HL-60/S4 treated with phorbol 12-myristate 13-acetate at 8.2 ng/mL for 4 days and 3 days (cell line): ENCODE measurements around the gene TBC1D2B.

Experiments used
- in situ Hi-C: fragments of 300-500 bp; cut with MboI; formaldehyde crosslinking; loops from 2 replicates; pipeline ENCODE4 v1.15.0; 2022; ENCODE audit warnings: low sequenced_read_pairs

Gene TBC1D2B

DNA sequence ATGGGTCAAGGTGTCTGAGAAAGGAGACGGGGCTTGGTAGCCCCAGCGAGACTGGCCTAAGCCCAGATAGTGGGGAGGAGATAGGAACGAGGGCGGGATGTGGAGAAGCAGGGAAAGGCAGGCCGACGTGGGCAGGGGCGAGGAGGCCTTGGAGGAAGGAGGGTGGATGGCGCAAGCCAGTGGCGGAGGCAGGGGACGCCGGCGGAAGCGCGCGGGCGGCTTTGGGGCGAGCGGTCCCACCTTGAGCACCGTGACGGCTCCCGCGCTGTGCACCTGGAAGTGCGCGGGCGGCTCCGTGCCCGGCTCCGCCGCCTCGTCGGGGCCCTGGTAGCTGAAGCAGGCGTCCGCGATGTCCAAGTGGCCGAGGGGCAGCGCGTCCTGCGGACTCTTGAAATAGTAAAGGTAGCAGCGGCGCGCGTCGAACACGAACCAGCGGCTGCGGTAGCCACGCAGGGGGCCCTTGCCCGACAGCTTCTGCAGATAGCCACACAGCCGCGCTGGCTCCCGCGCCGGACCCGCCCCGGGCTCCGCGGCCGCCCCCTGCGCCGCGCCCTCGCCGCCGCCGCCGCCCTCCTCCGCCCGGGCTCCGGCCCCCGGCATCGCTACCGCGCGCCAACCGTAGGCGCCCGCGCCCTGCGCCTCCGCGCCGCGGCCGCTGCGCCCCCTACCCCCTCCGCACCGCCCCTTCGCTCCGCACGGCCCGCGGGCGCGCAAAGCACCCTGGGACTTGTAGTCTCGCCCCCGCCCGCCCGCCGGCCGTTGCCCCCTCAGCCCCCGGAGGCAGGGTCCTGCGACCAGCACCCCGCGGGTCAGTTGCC lies at the start of gene TBC1D2B:
TSS of gene TBC1D2B (minus strand) at position 659 of the 818 bp plus-strand sequence. CDS start at position 600, 59 bp downstream.
- in situ Hi-C loops: no loop called here

DNA sequence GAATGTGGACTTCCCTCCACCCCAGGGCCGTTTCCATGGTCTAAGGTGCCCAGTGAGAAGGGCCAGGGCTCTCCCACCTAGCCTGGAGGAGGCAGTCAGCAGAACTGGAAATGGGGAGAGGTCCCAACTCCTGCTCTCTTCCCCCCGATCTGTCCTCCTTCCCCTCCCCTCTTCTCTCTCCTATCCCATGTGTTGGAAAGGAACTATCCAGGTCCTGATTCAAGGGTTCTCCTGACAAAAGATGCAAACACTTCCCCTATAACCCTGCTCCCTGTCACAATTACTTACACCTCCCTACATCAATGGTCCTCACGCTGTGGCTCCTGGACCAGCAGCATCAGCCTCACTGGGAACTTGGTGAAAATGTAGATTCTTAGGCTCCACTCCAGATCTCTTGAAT lies 47.8 kb upstream of the TBC1D2B start:
- in situ Hi-C loops: no loop called here

DNA sequence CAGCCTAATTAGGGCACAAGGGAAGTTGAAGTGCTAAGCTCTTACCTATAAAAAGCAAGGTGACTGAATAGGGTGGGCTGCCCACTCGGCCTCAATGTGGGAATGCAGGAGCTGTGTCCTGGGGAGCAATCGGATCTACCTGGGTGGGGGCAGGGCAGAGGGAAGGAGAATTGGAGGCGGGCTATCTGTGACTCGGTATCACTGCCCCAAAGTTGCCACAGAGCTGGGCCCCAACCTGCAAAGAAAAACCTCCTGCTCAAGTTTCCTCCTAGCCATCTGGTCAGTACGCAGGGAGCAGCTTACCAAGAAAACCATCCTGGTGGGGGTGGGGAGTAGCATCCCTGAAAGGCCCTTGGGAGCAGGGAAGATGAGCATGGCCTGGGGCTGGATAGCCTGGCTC lies 43.0 kb upstream of the TBC1D2B start:
- in situ Hi-C loops: loop anchor here (25.0 kb wide), 1 partner anchor 117 kb away; the partner anchor contains the start of gene ACSBG1

DNA sequence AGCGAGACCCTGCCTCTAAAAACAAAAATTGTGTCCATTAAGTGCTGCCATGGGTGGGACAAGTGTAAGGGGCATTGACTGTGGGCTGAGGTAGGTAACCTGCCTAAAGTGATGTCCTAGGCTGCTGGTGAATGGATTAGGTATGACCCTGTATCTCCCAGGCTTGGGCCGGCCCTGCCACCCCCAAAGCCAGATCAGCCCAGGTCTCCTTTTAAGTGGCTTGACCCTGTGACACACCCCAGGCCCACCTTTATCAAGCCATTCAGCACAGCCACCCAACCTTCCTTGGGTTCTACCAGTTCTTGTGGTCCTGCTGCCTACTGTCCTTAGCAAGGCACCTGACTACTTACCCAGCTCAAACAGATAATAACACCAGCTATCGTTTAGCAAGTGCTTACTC lies 35.0 kb upstream of the TBC1D2B start:
- in situ Hi-C loops: loop anchor here (25.0 kb wide), 1 partner anchor 125 kb away; the partner anchor contains the start of gene ACSBG1

DNA sequence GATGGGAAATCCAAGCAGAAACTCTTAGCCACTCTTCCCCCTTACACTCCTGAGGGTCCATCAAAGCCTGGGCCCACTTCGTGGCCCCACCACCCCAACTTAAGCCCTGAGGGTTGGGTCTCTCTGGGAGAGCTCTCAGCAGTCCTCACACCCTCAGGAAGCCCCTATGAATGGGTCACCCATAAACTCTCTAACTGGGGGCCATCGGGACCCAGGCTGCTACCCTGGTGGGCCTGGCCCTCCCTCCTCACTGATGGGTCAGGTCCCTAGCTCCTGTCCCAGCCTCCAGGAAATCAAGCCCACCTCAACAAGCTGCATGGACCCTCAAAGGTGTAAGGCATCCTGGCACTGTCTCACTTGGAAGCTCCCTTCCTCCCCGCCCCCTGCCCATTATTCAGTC lies 34.3 kb upstream of the TBC1D2B start:
- in situ Hi-C loops: loop anchor here (25.0 kb wide), 1 partner anchor 126 kb away; the partner anchor contains the start of gene ACSBG1

- in situ Hi-C loops: loop anchor here (25.0 kb wide), 1 partner anchor 126 kb away; the partner anchor contains the start of gene ACSBG1
These were observed 33.5 kb upstream of the TBC1D2B start for GRCh38 chr15:78110916-78111475.

GRCh38 chr15:78110096-78110495 lies 32.6 kb upstream of the TBC1D2B start:
- in situ Hi-C loops: loop anchor here (25.0 kb wide), 1 partner anchor 127 kb away; the partner anchor contains the start of gene ACSBG1

- in situ Hi-C loops: loop anchor here (10.0 to 25.0 kb wide), 2 partner anchors 104 to 128 kb away; partner anchors contain the start of gene ACSBG1
These were observed 31.6 kb upstream of the TBC1D2B start for GRCh38 chr15:78109156-78109555.

GRCh38 chr15:78108300-78109084 lies 31.0 kb upstream of the TBC1D2B start:
- in situ Hi-C loops: loop anchor here (10.0 to 25.0 kb wide), 2 partner anchors 104 to 129 kb away; partner anchors contain the start of gene ACSBG1

DNA sequence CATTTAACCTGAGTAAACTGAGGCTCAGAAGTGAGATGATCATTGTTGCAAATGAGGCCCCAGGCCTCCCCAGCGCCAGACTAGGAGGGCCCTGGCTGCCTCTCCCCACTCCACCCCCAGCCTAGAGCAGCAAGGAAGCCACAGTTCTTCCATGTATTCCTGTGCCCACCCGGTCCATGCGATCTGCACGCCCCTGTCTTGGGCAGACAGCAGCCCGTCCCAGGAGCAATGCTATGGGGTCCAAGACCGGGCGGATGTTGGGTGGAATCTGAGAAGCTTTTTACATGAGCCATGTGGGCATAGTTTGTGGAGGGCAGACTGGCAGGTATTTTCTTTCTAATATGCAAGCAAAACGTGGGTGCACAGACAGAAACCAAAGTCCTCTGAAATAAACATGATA lies 30.0 kb upstream of the TBC1D2B start:
- in situ Hi-C loops: loop anchor here (10.0 to 25.0 kb wide), 2 partner anchors 103 to 130 kb away; partner anchors contain the start of gene ACSBG1

- in situ Hi-C loops: loop anchor here (10.0 to 25.0 kb wide), 2 partner anchors 101 to 132 kb away; partner anchors contain the start of gene ACSBG1
These were observed 28.1 kb upstream of the TBC1D2B start for GRCh38 chr15:78105476-78106241.

DNA sequence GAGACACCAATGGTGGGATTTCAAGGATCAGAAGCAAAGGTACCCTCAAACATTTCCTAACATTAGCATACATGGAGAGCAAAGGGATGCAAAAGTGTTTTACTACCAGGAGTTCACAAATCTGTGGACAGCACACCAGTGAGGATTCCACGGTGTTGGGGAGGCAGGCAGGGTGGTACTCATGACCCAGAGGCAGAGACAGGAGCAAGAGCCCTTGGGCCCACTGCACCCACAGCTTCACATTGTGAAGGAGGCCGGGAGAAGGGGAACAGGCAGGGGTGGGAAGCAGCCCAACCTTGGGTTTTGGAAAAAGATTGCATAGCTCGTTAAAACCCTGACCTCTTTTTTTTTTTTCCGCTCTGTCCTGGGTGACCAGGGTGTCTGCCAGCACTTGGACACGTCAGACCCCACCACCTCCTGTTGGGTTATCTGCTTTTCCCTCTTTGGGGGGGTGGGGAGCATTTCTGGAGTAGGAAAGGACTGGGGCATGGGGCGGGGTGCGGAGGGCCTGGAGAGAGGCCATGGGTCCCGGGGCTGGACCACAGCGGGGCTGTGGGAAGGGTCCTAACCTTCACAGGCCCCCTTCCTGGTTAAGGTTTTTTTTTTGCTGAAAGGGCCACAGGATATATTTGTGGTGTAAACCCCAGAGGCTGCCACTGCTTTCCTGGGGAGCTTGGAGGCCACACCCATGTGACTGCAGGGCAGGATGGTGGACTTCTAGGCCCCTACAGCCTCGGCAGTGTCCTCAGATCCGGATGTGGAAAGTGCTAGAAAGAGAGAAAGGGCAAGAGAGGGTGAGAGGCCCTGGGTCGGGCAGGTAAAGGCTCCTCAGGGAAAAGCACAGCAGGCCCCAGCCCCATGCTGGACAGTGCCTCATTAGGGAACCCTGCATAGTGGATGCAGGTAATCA lies 27.3 kb upstream of the TBC1D2B start:
- in situ Hi-C loops: loop anchor here (10.0 to 25.0 kb wide), 2 partner anchors 100 to 132 kb away; partner anchors contain the start of gene ACSBG1

DNA sequence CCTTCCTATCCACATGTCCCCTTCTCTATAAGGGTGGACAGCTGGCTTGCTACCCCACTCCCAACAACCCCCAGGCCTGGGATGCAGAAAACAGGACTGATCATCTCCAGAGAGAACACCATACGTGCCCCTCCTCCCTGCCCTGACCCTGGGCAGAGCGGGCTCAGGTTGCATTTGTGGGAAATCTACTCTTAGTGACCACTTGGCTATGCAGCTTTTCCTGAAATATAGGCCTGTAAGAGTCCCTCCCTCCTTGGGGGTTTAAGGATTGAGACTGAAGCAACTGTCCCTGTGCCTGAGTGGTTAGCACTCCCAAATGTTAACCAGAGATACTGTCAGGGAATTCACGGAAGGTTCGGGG lies 26.6 kb upstream of the TBC1D2B start:
- in situ Hi-C loops: loop anchor here (10.0 to 25.0 kb wide), 2 partner anchors 99 to 133 kb away; partner anchors contain the start of gene ACSBG1

DNA sequence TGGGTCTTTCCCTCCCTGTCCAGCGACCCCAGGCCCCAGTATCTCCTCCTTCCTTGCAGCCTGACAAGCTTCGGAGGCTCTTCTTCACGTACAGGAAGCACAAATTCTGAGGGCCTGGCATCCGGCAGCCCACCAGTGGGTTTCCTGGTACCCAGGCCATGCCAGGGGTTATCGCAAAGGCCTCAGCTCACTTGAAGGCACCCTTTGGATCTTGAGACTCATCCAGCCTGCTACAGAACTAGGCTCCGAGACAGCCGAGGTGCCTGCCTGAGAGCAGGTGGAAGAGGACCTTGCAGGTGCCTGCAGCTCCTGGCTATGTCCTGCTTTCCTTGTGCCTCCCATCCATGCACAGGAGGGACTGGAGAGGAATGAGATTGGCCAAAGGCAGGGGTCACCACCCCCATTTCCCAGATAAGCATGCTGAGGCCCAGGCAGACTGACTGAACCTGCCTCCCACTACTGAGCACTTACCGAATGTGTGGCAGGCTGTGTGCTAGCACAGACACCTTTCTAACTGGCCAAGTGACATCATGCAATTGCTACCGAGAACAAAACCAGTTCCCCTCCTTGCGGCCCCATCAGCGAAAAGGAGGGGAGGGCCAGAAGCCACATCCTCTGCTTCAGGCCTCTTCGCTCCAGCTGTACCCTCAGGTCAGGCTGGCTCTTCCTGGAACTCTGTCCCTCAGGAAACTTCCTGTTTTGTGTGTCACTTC lies 26.1 kb upstream of the TBC1D2B start:
- in situ Hi-C loops: loop anchor here (10.0 to 25.0 kb wide), 2 partner anchors 99 to 134 kb away; partner anchors contain the start of gene ACSBG1

GRCh38 chr15:78102741-78103140 lies 25.2 kb upstream of the TBC1D2B start:
- in situ Hi-C loops: loop anchor here (10.0 to 25.0 kb wide), 2 partner anchors 98 to 135 kb away; partner anchors contain the start of gene ACSBG1

- in situ Hi-C loops: loop anchor here (10.0 to 25.0 kb wide), 2 partner anchors 97 to 135 kb away; partner anchors contain the start of gene ACSBG1
These were observed 24.7 kb upstream of the TBC1D2B start for GRCh38 chr15:78102211-78102610.

DNA sequence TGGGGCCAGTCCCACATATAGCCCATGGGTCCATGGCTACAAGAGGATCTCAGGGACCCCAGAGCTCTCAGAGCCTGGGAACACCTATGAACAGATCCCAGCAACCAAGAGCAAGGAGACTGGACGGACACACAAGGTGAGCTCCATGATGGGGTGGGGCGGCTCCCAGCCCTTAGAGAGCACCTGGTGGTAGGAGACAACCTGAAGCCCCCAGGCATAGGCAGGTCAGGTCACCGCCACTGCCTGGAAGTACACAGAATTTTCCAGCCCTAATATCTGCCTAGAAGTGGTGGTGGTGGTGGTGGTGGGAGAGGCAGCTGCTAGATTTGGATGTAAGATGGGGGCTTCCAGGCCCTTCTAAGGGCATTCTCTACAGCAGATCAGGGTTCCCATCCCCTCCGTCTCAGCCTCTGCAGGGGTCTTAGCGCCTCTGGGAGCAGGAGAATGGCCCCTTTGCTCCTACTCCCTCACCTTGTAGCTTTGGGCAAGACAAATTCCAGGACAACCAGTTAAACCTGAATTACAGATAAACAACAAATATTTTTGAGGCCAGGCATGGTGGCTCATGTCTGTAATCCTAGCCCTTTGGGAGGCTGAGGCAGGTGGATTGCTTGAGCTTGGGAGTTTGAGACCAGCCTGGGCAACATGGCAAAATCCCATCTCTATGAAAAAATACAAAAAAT lies 24.1 kb upstream of the TBC1D2B start:
- in situ Hi-C loops: loop anchor here (10.0 to 25.0 kb wide), 2 partner anchors 97 to 136 kb away; partner anchors contain the start of gene ACSBG1
